Activated CD4-positive, alpha-beta T cell treated with anti-CD3 and anti-CD28 coated beads, Interleukin-2, Interleukin-6, amounts not matched to agents 100 ng/mL and 50 ng/mL, durations not matched to agents 16 hours and 8 hours (primary cell): ENCODE measurements around the gene ATP2C2.
"Not testable (repeated sequence)": the region's sequence is repeated elsewhere in the genome, so short reads cannot be mapped to it uniquely, and the experiment has no call there.

Experiments used
- DNase-seq: peaks from one replicate; pipeline ENCODE4 v3.0.0-alpha.2; 2020

The ATP2C2 gene

DNA sequence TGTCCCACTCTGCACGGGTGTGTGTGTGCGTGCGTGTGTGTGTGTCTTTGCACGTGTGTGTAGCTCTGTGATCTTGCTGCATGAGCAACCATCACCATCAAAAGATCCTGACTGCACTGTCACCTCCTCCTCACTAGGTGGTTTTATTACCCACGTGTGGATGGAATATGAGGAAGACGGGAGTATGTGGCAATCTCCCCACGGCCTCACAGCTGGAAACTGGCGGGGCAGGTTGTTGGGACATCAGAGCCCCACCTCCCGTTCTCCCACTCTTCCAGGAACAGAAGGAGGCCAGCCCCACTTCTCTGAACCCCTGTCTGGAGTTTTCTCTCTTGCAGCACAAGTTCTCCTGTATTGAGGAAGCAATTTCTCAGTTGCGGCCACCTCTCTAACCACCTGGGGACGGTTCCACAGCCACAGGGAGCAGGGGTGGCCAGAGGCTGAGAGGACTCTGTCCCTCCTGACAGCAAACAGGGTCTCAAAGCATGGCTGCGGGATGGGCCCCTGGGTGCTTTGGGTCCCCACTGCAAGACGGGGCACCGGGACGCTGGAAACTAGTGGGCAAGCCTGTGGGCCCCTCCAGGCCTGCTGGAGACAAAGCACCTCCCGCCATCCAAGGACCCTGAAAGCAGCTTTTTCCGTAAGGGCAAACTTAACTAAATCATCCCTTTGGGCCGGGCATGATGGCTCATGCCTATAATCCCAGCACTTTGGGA lies 27.9 kb upstream of the ATP2C2 start:
- DNase-seq: no peak

- no peak for DNase-seq
Observed at GRCh38 chr16:84341528-84342295, 26.6 kb upstream of the ATP2C2 start.

GRCh38 chr16:84343800-84344199 lies 24.5 kb upstream of the ATP2C2 start:
- DNase-seq: not testable (repeated sequence)

DNA sequence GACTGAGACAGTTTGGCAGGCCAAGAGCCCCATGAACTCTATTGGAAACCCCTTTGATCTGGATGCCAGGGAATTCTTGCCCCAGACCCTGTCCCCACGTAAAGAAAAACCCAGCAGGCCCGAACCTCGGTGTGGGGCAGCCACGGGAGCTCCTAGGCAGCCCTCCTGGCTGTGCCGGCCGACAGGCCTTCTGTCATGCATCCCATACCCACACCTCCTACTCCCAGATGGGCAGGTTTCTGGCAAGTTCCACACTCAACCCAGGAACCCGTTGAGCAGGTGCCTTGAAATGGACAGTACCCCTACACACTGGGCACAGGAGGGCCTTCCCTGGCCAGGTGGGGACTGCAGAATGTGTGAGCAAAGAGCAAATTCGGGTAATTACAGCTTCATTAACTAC lies 23.6 kb upstream of the ATP2C2 start:
- no peak for DNase-seq

- no peak for DNase-seq
Observed at GRCh38 chr16:84347161-84347560, 21.2 kb upstream of the ATP2C2 start.

GRCh38 chr16:84348386-84348888 lies 19.9 kb upstream of the ATP2C2 start:
- DNase-seq: no peak

DNA sequence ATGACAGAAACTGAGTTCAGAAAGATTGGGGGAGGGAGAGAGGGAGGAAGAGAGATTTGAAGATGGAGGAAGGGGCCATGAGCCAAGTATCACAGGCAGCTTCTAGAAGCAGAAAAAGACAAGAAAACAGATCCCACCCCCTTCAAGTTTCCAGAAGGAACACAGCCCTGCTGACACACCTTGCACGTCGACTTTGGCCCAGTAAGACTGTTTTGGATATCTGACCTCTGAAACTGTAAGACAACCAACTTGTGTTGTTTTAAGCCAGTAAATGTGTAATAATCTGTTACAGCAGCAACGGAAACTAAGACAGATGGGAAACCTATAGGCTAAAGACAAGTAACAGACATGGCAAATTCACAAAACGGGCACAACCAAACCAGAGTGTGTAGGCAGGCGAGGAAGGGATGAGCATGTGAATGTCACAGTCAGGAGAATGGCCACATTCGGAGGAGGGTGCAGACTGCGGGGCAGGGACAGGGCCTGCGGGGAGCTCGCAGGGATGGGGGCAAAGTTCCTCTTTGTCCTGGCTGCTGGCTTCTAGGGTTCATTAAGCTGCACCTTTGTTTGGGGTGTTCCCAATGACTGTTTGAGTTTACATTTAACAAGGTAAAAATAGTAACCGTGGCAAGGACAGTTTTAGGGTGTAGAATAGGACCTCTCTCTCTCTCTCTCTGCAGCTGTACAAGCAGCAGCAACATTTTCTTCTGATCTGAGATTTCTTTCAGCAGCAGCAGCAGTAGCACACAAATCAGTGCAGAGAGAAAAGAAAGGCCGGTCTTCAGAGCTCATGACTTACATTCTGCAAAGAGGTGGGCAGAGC lies 18.3 kb upstream of the ATP2C2 start:
- DNase-seq: no peak

DNA sequence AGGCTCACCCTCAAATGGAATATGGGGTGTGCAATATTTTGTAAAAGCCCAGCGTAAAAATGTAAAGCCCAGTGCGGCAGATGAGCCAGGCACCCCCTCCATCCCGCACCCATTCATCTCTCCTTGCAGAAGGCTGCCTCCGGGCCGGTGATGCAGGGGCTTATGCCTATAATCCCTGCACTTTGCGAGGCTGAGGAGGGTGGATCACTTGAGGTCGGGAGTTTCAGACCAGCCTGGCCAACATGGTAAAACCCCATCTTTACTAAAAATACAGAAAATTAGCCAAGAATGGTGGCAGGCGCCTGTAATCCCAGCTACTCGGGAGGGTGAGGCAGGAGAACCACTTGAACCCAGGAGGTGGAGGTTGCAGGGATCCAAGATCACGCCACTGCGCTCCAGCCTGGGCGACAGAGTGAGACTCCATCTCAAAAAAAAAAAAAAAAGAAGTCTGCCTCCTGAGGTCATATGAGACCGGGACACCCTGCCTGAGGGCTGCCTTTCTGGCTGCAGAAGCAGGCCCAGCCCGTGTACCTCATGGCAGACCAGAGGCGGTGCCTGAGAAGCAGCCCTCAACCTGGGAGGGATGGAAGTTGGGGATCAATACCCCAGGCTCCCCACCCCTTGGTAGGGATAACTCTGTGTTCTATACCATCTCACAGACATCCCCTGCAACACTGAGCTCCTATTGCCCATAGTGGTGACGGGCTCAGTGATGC lies 17.5 kb upstream of the ATP2C2 start:
- no peak for DNase-seq

DNA sequence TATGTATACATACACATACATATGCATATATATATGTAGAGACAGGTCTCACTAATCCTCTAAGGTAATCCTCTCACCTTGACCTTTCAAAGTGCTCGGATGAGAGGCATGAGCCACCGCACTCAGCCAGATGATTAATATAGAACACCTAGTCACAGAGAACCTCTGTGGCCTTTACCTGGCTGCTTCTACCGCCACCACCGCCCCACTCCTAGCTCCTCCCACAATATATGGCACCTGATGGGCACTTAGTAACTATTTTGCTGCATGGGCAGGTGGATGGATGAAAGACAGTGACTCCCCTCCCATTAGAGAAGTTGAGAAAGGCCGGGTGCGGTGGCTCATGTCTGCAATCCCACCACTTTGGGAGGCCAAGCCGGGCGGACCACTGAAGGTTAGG lies 16.7 kb upstream of the ATP2C2 start:
- DNase-seq: no peak

GRCh38 chr16:84354306-84354705 lies 14.0 kb upstream of the ATP2C2 start:
- no peak for DNase-seq

GRCh38 chr16:84355149-84355548 lies 13.2 kb upstream of the ATP2C2 start:
- DNase-seq: no peak

- no peak for DNase-seq
Observed at GRCh38 chr16:84356176-84356575, 12.2 kb upstream of the ATP2C2 start.

DNA sequence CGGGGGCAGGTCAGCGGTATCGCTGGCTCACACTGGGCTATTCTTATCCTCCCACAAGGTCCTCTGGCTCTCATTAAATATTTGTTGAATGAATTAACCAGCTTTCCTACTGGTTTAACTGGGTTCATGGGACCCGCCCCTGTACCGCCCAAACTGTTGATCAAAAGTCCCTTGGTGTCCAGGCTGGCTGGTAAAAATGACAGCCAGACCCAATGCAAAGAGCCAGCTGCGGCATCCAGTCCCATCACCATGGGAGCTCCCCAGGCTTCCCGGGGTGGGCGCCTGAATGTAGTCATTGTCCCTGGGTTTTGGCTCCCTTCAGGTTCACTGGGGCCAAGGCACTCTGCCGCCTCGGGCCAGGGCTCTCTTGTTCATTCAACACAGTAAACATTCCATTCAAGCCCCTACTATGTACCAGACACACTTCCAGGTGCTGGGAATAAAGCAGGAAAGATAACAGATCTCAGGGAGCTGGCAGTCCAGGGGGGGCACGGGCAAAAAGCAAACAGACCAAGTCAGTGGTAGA lies 11.7 kb upstream of the ATP2C2 start:
- no peak for DNase-seq

DNA sequence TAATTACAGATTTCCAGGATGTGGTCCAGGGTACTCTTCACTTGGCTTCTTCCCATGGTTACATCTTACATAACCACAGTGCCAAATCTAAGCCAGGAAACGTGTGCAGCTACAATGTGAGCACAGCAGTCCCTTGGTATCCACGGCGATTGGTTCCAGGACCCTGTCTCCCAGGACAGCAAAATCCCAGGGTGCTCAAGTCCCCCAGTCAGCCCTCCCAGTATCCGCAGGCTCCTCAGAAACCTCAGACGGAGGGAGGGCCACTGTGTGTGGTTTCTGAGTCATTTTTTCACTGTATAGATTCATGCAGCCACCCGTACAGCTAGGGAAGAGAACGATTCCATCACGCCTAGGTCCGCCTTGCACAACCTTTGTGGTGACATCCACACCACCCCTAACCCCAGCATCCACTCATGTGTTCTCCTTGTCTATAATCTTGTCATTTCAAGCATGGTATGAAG lies 11.1 kb upstream of the ATP2C2 start:
- DNase-seq: peak; percentile 34

- no peak for DNase-seq
Observed at GRCh38 chr16:84358601-84359295, 9.6 kb upstream of the ATP2C2 start.

DNA sequence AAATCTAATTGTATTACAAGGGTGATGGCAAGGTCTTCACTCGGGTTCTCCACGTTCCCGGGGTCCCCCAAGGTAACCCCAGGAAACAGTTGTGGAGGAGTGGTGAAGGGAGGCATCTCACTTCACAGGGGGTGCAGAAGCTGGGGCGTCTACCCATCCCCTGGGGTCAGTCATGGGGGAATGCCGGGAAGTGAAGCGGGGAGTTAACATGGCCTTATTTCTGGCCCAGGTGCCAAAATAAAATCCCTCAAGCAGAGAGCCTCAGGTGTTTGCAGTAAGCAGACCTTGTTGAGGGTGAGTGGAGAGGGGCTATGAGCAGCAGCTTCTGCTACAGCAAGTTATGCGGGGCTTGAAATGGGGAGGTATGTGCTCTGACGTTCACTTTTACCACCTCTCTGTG lies 9.0 kb upstream of the ATP2C2 start:
- no peak for DNase-seq

- DNase-seq: peak; percentile 24
Observed at GRCh38 chr16:84360170-84360569, 8.2 kb upstream of the ATP2C2 start.

GRCh38 chr16:84360748-84361147 lies 7.6 kb upstream of the ATP2C2 start:
- DNase-seq: no peak

DNA sequence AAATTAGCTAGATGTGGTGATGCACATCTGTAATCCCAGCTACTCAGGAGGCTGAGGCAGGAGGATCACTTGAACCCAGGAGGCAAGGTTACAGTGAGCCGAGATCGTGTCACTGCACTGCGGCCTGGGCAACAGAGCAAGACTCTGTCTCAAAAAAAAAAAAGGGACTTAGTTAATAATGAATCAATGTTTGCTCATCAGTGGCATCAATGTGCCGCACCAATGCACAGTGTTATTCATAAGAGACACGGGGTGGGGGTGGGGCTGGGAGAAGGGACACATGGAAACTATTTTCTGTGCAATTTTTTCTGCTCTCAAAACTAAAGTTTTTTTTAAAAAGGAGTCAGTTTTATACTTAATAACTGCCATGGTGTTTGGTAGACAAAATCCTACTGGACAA lies 6.8 kb upstream of the ATP2C2 start:
- DNase-seq: no peak

- DNase-seq: no peak
Observed at GRCh38 chr16:84362471-84362941, 5.8 kb upstream of the ATP2C2 start.

- DNase-seq: no peak
Observed at GRCh38 chr16:84366208-84366607, 2.1 kb upstream of the ATP2C2 start.

DNA sequence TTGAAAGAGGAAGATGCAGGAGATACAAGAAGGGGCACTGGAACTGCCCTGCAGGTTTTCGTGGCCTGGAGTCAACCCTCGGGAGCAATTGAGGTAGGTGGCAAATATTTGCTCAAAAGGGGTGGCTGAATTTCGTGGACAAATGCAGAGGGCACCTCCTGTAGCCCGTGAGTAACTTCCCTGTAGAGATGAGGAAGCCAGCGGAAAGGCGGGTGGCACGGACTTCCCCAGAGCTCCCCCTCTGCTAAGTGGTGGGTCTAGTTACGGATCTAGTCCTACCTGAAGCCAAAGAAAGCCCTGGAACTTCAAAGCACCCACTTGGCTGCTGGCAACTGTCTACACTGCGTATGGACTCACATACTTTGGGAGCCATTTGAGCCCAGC lies 1.0 kb upstream of the ATP2C2 start:
- no peak for DNase-seq
